BJ (cell line): Measurements from ENCODE around the gene METAP2. TPM values are rescaled to one million over a fixed set of nuclear protein-coding genes. Genes with fewer than 3 reads are reported as not detected.

Experiments
- CTCF ChIA-PET: fragments of 350-600 bp; formaldehyde crosslinking; extraction: SDS; loops from one replicate; lab custom pipeline; 2021; ENCODE audit warnings: antibody characterized with exemption, inconsistent platforms; lab: Yijun Ruan, JAX
- POLR2A ChIA-PET: fragments of 300-600 bp; sonication (Branson Sonifier 250); formaldehyde crosslinking; extraction: SDS; loops from one replicate; lab custom pipeline; 2021; ENCODE audit warnings: antibody characterized with exemption; lab: Charles Lee
- DNase-seq: peaks from one replicate; pipeline ENCODE4 v3.0.0-alpha.2; 2011; ENCODE audit warnings: low read depth
- H3K27me3 ChIP-seq: 2 replicates; pipeline ENCODE4 v1.6.0; 2011; ENCODE audit warnings: low read length; ENCODE audit not compliant: control insufficient read depth, insufficient read depth
- H3K36me3 ChIP-seq: 2 replicates; pipeline ENCODE4 v1.5.1; 2011; ENCODE audit warnings: low read length; ENCODE audit not compliant: control insufficient read depth, insufficient read depth
- H3K4me3 ChIP-seq: 2 replicates; pipeline ENCODE4 v1.5.1; 2011; ENCODE audit warnings: low read depth, mild to moderate bottlenecking, control low read depth, low read length
- polyA plus RNA-seq: library from polyadenylated mRNA; depleted of rRNA; stranded (reverse); fragments of >200 nt; gene quantifications from 2 replicates; pipeline ENCODE4 v1.2.3, GENCODE V29; 2011
- TF ChIP-seq, protein P1 (sequence below): IDR thresholded peaks from 2 replicates; pipeline ENCODE4 v1.5.1; 2011; ENCODE audit warnings: low read depth, mild to moderate bottlenecking, control low read depth, inconsistent platforms, low read length, moderate library complexity; ENCODE audit not compliant: insufficient read depth

Gene METAP2
- polyA plus RNA-seq, 1 experiment: 32.2 TPM

DNA sequence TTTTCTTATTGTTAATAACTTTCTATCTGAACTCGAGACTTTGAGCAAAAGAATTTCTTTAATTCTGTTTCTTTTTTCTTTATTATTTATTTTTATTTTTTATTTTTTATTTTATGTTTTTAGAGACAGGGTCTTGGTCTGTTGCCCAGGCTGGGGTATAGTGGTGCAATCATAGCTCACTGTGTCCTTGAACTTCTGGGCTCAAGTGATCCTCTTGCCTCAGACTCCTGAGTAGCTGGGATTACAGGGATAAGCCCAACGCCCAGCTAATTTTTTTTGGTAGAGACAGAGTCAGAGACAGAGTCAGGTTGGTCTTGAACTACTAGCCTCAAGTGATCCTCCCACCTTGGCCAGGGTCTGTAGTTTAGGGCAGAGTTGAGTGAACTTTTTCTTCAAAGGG, 18.5 kb downstream of the METAP2 start:
- Histone ChIP-seq H3K36me3 (peaks cover 5% of the 10 kb centered on the region), H3K4me3 (no peak overlapping the region), H3K27me3 (no peaks in the 10 kb centered on the region)
- CTCF ChIA-PET: interaction anchor here (0.6 kb wide), 1 partner anchor 15 kb away, joined by 3 read pairs; no protein-coding TSS in a partner anchor
- no peak for DNase-seq
- POLR2A ChIA-PET: no interaction called here
- TF ChIP-seq, protein P1, sequence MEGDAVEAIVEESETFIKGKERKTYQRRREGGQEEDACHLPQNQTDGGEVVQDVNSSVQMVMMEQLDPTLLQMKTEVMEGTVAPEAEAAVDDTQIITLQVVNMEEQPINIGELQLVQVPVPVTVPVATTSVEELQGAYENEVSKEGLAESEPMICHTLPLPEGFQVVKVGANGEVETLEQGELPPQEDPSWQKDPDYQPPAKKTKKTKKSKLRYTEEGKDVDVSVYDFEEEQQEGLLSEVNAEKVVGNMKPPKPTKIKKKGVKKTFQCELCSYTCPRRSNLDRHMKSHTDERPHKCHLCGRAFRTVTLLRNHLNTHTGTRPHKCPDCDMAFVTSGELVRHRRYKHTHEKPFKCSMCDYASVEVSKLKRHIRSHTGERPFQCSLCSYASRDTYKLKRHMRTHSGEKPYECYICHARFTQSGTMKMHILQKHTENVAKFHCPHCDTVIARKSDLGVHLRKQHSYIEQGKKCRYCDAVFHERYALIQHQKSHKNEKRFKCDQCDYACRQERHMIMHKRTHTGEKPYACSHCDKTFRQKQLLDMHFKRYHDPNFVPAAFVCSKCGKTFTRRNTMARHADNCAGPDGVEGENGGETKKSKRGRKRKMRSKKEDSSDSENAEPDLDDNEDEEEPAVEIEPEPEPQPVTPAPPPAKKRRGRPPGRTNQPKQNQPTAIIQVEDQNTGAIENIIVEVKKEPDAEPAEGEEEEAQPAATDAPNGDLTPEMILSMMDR: no peak

DNA sequence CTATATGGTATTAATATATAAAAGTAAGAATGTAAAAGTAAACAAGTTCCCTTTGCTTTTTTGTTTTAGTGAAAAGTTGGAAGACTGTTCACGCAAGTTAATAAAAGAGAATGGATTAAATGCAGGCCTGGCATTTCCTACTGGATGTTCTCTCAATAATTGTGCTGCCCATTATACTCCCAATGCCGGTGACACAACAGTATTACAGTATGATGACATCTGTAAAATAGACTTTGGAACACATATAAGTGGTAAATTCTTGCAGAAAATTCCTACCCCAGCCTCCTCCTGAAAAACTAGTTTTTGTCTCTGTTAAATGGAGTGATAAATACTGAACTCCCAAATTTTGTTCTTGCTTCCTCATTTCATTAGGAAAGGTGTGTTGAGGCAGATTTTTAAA, 20.9 kb downstream of the METAP2 start:
- Histone ChIP-seq H3K27me3 (no peaks in the 10 kb centered on the region), H3K4me3 (no peak overlapping the region), H3K36me3 (peaks cover 5% of the 10 kb centered on the region)
- POLR2A ChIA-PET: no interaction called here
- TF ChIP-seq, protein P1: no peak
- CTCF ChIA-PET: no interaction called here
- no peak for DNase-seq

DNA sequence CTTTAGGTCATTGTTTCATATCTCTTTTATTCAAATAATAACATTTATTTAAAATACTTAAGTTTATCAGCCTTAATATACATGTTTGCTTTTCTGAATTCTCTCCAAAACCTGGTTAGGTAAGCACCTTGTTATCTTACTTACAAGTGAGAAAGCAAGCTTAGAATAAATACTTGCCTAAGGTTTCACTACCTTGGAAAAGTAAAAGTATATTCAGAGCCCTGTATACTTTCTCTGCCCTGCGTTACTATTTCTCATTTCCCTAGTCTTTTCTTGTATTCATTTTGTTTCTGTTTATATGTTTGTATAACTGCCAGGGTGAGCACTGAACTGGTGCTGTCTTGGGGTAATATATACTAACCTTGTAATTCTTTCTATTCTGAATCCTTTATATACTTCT, 21.5 kb downstream of the METAP2 start:
- Histone ChIP-seq H3K36me3 (peaks cover 5% of the 10 kb centered on the region), H3K27me3 (no peaks in the 10 kb centered on the region), H3K4me3 (no peak overlapping the region)
- TF ChIP-seq, protein P1: no peak
- ChIA-PET CTCF (interaction anchor here (0.6 kb wide), 1 partner anchor 223 kb away, joined by 3 read pairs; no protein-coding TSS in a partner anchor), POLR2A (no interaction called here)
- DNase-seq: no peak

DNA sequence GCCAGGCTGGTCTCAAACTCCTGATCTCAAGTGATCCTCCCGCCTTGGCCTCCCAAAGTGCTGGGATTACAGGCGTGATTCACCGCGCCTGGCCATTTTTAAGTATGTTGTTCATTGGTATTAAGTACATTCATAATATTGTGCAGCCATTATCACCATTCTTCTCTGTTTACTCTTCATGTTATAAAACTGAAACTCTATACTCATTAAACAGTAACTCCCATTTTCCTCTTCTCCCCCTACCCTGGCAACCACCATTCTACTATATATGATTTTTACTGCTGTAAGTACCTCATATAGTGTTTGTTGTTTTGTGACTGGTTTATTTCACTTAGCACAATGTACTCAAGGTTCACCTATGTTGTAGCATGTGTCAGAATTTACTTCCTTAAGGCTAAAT, 23.1 kb downstream of the METAP2 start:
- Histone ChIP-seq H3K4me3 (no peak overlapping the region), H3K27me3 (no peaks in the 10 kb centered on the region), H3K36me3 (peaks cover 4% of the 10 kb centered on the region; the same call in 1 of the 2 replicates)
- POLR2A ChIA-PET: no interaction called here
- TF ChIP-seq, protein P1: no peak
- no peak for DNase-seq
- CTCF ChIA-PET: no interaction called here

DNA sequence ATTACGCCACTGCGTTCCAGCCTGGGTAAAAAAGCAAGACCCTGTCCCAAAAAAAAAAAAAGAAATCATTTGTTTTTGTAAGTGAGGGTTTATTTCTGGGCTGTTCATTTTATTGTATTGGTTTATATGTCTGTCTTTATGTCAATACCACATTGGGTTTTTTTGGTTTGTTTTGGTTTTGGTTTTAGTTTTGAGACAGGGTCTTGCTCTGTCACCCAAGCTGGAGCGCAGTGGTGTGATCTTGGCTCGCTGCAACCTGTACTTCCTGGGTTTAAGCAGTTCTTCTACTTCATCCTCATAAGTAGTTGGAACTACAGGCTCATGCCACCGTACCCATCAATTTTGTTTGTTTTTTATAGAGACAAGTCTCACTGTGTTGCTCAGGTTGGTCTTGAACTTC, 25.0 kb downstream of the METAP2 start:
- TF ChIP-seq, protein P1: no peak
- no peaks in the 10 kb centered on the region for H3K27me3 ChIP-seq
- POLR2A ChIA-PET: no interaction called here
- H3K4me3 ChIP-seq: no peak overlapping the region
- H3K36me3 ChIP-seq: peaks cover 8% of the 10 kb centered on the region
- DNase-seq: no peak
- CTCF ChIA-PET: no interaction called here
